ENCODE measurements around the gene DOCK8.

GRCh38 chr9:357560-357959 is 142.9 kb downstream of the DOCK8 start:
- no peak for TF ChIP-seq CTCF (optimal IDR thresholded peaks at IDR 0.05 in 1 of 3, IDR thresholded peaks at IDR 0.05 in 1 of 3, conservative IDR thresholded peaks at IDR 0.05 in 1 of 3; ENCODE audit: extremely low read depth in 1 of 3, insufficient read depth in 2 of 3, low read length in 3 of 3)
- no peak for TF ChIP-seq EZH2 (IDR thresholded peaks at IDR 0.05; ENCODE audit: low read length)
